ENCODE data around the gene TUBB4B.

The TUBB4B gene

GRCh38 chr9:137228968-137229896, 11.9 kb upstream of the TUBB4B start:
- H3K4me3 ChIP-seq (ENCODE audit: low read depth, low read length) = no peak overlapping the region
- H3K4me1 ChIP-seq (ENCODE audit: control insufficient read depth, insufficient read depth, low read length) = no peaks in the 10 kb centered on the region
- ChIA-PET CTCF (interaction anchor here (0.6 to 5.6 kb wide), 9 partner anchors 8 to 333 kb away, joined by 3 to 69 read pairs (median 3); partner anchors contain the start of gene NPDC1), POLR2A (interaction anchor here (0.6 to 17.2 kb wide), 6 partner anchors 12 to 159 kb away, joined by 3 to 304 read pairs (median 8); partner anchors contain the start of genes NDOR1, SAPCD2, SSNA1 and TMEM203)
- no peak for TF ChIP-seq WT1 (tag by site-specific recombination; IDR thresholded peaks at IDR 0.05)
- TF ChIP-seq ZNF433 (tag by site-specific recombination; IDR thresholded peaks at IDR 0.05; ENCODE audit: low read depth) = no peak
- no peak for TF ChIP-seq KLF9 (tag by site-specific recombination; IDR thresholded peaks at IDR 0.05; ENCODE audit: low read depth)
- TF ChIP-seq ZNF324 (tag by site-specific recombination; IDR thresholded peaks at IDR 0.05) = no peak
- TF ChIP-seq SP2 (tag by site-specific recombination; IDR thresholded peaks at IDR 0.05) = no peak
- 0 out of 2 replicates have a peak, but pooled peaks have one; percentile 10 for TF ChIP-seq HIC1 (tag by site-specific recombination; IDR thresholded peaks at IDR 0.05)
- TF ChIP-seq ZNF155 (tag by site-specific recombination; IDR thresholded peaks at IDR 0.05) = no peak
- no peak for TF ChIP-seq ATF2 (tag by site-specific recombination; IDR thresholded peaks at IDR 0.05; ENCODE audit: low read depth)
- no peak for TF ChIP-seq ZNF610 (tag by site-specific recombination; IDR thresholded peaks at IDR 0.05; ENCODE audit: borderline replicate concordance)
- no peak for TF ChIP-seq ZNF239 (tag by site-specific recombination; IDR thresholded peaks at IDR 0.05)
- TF ChIP-seq IKZF3 (tag by site-specific recombination; IDR thresholded peaks at IDR 0.05) = no peak
- TF ChIP-seq ZFHX2 (tag by site-specific recombination; conservative IDR thresholded peaks at IDR 0.05) = peak; percentile 84
- no peak for TF ChIP-seq TCF7L2 (IDR thresholded peaks at IDR 0.05; ENCODE audit: borderline replicate concordance, low read depth, low read length)
- peak; percentile 85 for TF ChIP-seq EGR2 (tag by site-specific recombination; IDR thresholded peaks at IDR 0.05; ENCODE audit: low read depth)
- TF ChIP-seq ZNF366 (tag by site-specific recombination; conservative IDR thresholded peaks at IDR 0.05) = no peak
- no peak for TF ChIP-seq ZNF223 (tag by site-specific recombination; IDR thresholded peaks at IDR 0.05)
- TF ChIP-seq ZNF335 (tag by site-specific recombination; conservative IDR thresholded peaks at IDR 0.05) = peak; percentile 82
- TF ChIP-seq ZNF777 (tag by site-specific recombination; IDR thresholded peaks at IDR 0.05; ENCODE audit: borderline replicate concordance) = no peak
- no peak for TF ChIP-seq REPIN1 (tag by site-specific recombination; IDR thresholded peaks at IDR 0.05; ENCODE audit: low read depth)
- no peak for TF ChIP-seq ZNF623 (tag by site-specific recombination; IDR thresholded peaks at IDR 0.05)
- TF ChIP-seq KLF16 (tag by site-specific recombination; IDR thresholded peaks at IDR 0.05) = no peak
- TF ChIP-seq, protein P1, sequence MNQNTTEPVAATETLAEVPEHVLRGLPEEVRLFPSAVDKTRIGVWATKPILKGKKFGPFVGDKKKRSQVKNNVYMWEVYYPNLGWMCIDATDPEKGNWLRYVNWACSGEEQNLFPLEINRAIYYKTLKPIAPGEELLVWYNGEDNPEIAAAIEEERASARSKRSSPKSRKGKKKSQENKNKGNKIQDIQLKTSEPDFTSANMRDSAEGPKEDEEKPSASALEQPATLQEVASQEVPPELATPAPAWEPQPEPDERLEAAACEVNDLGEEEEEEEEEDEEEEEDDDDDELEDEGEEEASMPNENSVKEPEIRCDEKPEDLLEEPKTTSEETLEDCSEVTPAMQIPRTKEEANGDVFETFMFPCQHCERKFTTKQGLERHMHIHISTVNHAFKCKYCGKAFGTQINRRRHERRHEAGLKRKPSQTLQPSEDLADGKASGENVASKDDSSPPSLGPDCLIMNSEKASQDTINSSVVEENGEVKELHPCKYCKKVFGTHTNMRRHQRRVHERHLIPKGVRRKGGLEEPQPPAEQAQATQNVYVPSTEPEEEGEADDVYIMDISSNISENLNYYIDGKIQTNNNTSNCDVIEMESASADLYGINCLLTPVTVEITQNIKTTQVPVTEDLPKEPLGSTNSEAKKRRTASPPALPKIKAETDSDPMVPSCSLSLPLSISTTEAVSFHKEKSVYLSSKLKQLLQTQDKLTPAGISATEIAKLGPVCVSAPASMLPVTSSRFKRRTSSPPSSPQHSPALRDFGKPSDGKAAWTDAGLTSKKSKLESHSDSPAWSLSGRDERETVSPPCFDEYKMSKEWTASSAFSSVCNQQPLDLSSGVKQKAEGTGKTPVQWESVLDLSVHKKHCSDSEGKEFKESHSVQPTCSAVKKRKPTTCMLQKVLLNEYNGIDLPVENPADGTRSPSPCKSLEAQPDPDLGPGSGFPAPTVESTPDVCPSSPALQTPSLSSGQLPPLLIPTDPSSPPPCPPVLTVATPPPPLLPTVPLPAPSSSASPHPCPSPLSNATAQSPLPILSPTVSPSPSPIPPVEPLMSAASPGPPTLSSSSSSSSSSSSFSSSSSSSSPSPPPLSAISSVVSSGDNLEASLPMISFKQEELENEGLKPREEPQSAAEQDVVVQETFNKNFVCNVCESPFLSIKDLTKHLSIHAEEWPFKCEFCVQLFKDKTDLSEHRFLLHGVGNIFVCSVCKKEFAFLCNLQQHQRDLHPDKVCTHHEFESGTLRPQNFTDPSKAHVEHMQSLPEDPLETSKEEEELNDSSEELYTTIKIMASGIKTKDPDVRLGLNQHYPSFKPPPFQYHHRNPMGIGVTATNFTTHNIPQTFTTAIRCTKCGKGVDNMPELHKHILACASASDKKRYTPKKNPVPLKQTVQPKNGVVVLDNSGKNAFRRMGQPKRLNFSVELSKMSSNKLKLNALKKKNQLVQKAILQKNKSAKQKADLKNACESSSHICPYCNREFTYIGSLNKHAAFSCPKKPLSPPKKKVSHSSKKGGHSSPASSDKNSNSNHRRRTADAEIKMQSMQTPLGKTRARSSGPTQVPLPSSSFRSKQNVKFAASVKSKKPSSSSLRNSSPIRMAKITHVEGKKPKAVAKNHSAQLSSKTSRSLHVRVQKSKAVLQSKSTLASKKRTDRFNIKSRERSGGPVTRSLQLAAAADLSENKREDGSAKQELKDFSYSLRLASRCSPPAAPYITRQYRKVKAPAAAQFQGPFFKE (tag by site-specific recombination; IDR thresholded peaks at IDR 0.05; ENCODE audit: borderline replicate concordance) = no peak
- TF ChIP-seq ZXDB (tag by site-specific recombination; IDR thresholded peaks at IDR 0.05) = no peak
- TF ChIP-seq HOXC10 (CRISPR knock-in tag; IDR thresholded peaks at IDR 0.05) = no peak
- no peak for TF ChIP-seq ZNF529 (tag by site-specific recombination; IDR thresholded peaks at IDR 0.05; ENCODE audit: insufficient replicate concordance)
- H3K27ac ChIP-seq (ENCODE audit: extremely low read depth, low read depth, low read length) = no peak overlapping the region
- H3K9me3 ChIP-seq (ENCODE audit: control insufficient read depth, insufficient read depth, low read depth, low read length) = no peaks in the 10 kb centered on the region
- H3K36me3 ChIP-seq (ENCODE audit: control insufficient read depth in 2 of 2, insufficient read depth in 1 of 2, low read length in 2 of 2) = no peaks in the 10 kb centered on the region

Data from HEK293 (cell line).